HG02571 (cell line): ENCODE measurements around the gene NEURL4.
"Not testable (repeated sequence)": the region's sequence is repeated elsewhere in the genome, so short reads cannot be mapped to it uniquely, and the experiment has no call there.

ENCODE experiments used
- ATAC-seq: cut with Tn5 transposase; IDR thresholded peaks from one replicate; pipeline ENCODE4 v1.9.1; 2021; ENCODE audit warnings: mild to moderate bottlenecking, moderate library complexity; ENCODE audit not compliant: unreplicated experiment

The NEURL4 gene

GRCh38 chr17:7328840-7329373 is at the start of gene NEURL4:
TSS of gene NEURL4 (minus strand) at chr17:7329335. CDS start at chr17:7329312, 23 bp downstream.
- ATAC-seq, result no peak

DNA sequence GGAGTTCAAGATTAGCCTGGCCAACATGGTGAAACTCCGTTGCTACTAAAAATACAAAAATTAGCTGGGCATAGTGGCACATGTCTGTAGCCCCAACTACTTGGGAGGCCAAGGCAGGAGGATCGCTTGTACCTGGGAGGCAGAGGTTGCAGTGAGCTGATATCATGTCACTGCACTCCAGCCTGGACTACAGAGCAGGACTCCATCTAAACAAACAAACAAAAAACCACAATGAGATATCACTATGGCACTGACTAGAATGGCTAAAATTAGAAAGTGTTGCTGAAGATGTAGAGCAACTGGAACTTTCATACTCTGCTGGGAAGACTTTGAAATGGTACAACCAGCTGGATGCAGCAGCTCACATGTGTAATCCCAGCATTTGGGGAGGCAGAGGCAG is 45.2 kb upstream of the NEURL4 start:
- no peak for ATAC-seq

DNA sequence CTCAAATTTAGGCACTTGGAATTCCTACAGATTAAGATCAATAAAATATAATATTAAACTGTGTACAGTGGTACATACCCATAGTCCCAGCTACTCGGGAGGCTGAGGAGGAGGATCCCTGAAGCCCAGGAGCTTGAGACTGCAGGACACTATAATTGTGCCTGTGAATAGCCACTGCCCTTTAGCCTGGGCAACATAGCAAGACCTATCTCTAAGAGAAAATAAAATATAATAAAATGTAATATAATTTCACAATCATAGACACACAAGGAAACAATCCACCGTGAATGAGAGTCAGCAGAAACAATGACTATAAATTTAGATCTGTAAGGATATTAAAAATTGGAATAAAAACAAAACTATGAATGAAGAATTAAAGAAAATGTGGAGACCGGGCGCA is 41.7 kb upstream of the NEURL4 start:
- ATAC-seq, result no peak

DNA sequence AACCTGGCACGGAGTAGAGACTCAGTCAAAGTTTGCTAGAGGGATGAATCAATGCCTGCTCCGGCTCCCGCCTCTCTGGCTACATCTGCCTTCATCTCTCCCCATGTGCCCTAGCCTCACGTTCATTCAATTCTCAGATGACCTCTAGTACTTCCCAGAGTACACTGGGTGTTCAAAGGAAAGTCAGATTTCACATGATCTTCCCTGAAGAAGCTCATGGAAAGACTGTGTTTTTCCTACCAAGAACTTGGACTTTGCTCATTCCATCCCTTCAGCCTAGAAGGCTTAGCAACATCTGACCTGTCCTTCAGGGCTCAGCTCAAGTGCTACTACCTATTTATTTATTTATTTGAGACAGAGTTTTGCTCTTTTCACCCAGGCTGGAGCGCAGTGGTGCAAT is 40.7 kb upstream of the NEURL4 start:
- ATAC-seq, result no peak

DNA sequence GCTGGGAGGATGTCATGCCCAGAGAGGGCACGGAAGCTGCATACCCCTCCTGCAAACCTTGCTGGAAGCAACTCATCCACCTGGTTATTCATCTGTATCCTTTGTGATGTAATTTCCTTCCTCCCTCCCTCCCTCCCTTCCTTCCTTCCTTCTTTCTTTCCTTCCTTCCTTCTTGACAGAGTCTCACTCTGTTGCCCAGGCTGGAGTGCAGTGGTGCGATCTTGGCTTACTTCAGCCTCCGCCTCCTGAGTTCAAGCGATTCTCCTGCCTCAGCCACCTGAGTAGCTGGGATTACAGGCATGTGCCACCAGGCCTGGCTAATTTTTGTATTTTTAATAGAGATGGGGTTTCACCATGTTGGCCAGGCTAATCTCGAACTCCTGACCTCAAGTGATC is 39.5 kb upstream of the NEURL4 start:
- ATAC-seq, result not testable (repeated sequence)

GRCh38 chr17:7367918-7368598 is 38.9 kb upstream of the NEURL4 start:
- no peak for ATAC-seq

DNA sequence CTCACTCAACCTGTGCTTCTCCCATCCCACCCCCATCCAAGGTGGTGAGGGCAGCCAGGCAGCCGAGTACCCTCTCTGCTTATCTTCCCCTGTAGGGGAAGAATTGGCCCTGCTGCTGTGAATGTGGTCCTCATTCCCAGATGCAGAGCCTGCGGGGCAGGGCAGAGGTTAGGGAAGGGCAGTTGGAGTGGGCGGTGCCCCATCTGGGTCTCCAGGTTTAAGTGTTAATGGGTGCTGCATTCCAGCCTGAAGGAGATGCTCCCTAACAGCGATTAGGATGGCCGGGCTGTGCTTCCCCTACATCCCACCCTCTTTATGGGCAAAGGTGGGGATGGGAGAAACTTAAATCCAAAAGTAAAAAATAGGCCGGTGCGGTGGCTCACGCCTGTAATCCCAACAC is 37.9 kb upstream of the NEURL4 start:
- no peak for ATAC-seq

DNA sequence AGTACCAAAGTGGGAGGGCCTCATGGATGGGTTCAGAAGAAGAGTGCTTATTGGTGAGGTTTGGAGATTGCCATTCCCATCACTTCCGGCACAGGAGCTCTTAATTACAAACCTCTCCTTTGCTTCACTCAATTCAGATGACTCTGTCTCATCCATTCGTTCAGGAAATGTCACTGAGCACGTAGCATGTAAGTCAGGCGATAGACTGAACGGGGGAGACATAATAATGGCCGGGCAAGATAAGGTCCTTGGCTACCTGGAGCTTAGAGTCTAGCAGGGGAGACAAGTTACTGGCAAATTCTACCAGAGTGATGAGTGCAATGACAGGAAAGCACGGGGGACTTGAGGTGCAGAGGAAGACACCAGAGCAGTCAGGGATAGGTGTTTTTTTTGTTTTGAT is 36.8 kb upstream of the NEURL4 start:
- ATAC-seq, result not testable (repeated sequence)

GRCh38 chr17:7363311-7363710 is 34.2 kb upstream of the NEURL4 start:
- no peak for ATAC-seq

GRCh38 chr17:7361906-7362305 is 32.8 kb upstream of the NEURL4 start:
- no peak for ATAC-seq

DNA sequence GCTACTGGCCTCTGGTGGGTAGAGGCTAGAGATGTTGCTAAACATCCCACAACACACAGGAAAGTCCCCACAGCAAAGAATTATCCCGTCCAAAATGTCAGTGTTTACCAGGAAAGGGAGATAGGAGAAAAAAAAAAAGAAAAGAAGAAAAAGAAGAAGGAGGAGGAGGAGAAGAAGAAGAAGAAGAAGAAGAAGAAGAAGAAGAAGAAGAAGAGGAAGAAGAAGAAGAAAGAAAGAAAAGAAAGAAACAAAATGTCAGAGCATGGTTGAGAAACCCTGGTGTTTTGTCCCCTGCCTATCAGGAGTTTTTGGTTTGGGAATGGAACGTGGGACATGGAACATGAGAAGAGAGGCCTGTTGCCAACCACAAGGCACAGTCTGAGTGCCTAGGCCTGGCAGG is 28.2 kb upstream of the NEURL4 start:
- ATAC-seq, result no peak

DNA sequence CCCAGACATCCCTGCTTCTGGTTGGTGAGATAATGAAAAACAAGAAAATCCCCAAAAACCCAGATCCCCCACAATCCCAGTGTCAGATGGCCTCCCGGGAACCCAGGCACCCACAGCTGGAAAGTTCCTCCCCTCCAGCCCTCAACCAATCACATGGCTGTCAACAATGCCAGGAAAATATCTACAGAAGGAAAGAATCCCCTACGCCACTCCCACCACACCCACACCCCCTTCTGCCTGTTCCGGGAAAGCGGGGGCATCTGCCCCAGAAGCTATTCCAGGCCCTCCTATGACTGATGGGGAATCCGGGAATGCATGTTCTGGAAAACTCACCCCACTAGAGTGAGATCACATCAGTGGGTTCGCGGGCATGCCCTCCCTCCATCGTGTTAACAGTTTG is 27.6 kb upstream of the NEURL4 start:
- ATAC-seq, result no peak

GRCh38 chr17:7356072-7356549 is 27.0 kb upstream of the NEURL4 start:
- ATAC-seq, result no peak

- no peak for ATAC-seq
Observed at GRCh38 chr17:7355573-7355972, 26.4 kb upstream of the NEURL4 start.

DNA sequence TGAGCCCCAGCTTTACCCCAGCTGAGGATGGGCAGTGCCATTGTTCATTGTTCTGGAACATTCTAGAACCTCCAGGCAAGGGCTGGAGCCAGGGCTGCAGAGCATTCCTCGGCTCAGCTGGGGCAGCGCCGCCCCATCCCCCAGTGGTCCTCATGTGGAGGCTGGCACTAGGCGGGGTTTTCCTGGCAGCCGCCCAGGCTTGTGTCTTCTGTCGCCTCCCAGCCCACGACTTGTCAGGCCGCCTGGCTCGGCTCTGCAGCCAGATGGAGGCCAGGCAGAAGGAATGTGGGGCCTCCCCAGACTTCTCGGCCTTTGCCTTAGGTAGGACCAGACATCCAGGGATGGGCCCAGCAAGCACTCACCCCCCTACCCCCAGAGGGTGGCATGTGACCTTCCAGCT is 25.9 kb upstream of the NEURL4 start, which contains the start of gene TMEM95:
Gene TMEM95 (plus strand): TSS at position 104 of the 400 bp plus-strand sequence. CDS start 49 bp downstream, at position 153.
- ATAC-seq, result no peak

DNA sequence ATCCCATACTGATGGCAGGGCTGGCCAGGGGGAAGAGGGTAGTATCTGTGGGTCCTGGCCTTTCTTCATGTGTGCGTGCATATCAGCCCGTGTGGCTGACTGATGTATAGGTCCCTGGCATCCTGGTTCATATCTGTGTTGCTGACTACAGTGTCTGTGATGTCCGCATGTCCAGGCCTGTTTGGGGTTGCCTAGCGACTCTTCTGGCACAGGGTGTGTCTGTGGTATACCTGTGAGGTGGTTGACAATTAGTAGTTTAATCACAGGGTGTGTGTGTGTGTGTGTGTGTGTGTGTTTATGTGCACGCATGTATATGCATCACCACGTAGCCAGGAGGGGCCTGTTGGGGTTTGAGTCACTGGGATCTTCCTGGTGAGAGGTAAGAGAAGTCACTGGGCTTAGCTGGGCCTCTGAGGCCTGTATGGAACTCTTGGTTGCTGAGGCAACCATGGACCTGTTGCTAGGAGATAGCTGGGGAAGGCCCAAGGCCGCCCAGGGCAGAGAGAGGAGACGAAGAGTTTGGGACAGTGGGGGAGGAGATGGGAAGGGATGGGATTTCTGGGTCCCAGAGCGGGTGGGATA is 25.2 kb upstream of the NEURL4 start:
- ATAC-seq, result no peak

DNA sequence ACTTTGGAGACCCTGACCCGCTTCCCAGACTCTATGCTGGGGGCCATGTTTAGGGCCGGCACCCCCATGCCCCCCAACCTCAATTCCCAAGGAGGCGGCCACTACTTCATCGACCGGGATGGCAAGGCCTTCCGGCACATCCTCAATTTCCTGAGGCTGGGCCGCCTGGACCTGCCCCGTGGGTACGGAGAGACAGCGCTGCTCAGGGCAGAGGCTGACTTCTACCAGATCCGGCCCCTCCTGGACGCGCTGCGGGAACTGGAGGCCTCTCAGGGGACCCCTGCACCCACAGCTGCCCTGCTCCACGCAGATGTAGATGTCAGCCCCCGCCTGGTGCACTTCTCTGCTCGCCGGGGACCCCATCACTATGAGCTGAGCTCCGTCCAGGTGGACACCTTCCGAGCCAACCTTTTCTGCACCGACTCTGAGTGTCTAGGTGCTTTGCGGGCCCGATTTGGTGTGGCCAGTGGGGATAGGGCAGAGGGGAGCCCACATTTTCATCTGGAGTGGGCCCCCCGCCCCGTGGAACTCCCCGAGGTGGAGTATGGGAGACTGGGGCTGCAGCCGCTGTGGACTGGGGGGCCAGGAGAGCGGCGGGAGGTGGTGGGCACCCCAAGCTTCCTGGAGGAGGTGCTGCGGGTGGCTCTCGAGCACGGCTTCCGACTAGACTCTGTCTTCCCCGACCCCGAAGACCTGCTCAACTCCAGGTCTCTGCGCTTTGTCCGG is 23.9 kb upstream of the NEURL4 start:
- ATAC-seq, result no peak

DNA sequence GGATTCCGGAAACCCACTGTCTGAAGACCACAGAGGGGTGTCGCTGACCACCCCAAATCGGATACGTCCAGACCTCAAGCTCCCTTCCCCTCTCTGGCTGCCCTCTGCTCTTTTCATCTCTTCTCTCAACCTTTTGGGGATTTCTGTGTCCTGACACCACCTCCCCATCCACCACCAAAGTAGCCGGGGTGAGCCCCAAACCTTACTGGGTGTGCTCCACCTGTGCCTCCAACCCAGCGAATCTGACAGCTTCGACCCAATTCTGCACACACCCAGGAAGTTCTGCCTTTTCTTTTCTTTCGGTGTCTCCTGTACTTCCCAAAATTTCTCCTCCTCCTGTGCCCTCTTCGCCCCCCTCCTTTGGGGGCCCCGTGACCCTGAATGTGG is 23.4 kb upstream of the NEURL4 start:
- ATAC-seq, result no peak

GRCh38 chr17:7351665-7352502 is 22.7 kb upstream of the NEURL4 start, which contains the start of gene KCTD11:
TSS of gene KCTD11 (plus strand) at chr17:7352162.
- ATAC-seq, result peak; percentile 50

DNA sequence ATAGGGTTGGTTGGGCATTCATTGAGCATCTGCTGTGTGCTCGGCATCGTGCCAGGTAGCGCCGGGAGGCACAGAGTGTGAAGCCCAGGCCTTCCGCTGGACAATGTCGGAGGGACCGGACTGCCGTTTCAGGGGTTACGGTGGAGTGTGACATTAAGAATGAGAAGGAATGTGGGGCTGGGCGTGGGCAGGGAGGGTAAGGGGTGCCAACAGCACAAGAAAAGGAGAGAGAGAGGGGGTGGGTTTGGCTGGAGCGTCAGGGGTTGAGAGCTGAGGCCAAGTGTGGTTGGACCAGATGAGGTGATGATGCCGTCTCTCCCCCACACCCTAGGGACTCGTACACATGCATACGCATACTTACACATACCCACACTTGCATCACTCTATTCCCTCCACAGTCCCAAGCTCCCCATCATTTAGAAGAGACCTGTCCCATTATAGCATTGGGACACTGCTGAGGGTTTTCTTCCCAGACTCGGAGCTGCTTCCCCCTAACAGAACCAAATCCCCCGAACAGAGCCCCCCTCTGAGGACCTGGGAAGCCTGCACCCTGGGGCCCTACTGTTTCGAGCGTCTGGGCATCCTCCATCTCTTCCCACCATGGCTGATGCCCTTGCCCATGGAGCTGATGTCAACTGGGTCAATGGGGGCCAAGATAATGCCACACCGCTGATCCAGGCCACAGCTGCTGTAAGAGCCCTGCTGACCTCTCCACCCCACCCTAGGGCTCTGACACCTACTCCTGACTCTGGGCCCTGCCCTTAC is 19.5 kb upstream of the NEURL4 start:
- no peak for ATAC-seq
